Pons (tissue), 1 donor: ENCODE data around the gene S100A7.
"Not testable (repeated sequence)": the region's sequence is repeated elsewhere in the genome, so short reads cannot be mapped to it uniquely, and the experiment has no call there.

Experiments
- DNase-seq: peaks from one replicate; pipeline ENCODE4 v3.0.0-alpha.2; 2016; ENCODE audit warnings: low spot score

S100A7 gene

DNA sequence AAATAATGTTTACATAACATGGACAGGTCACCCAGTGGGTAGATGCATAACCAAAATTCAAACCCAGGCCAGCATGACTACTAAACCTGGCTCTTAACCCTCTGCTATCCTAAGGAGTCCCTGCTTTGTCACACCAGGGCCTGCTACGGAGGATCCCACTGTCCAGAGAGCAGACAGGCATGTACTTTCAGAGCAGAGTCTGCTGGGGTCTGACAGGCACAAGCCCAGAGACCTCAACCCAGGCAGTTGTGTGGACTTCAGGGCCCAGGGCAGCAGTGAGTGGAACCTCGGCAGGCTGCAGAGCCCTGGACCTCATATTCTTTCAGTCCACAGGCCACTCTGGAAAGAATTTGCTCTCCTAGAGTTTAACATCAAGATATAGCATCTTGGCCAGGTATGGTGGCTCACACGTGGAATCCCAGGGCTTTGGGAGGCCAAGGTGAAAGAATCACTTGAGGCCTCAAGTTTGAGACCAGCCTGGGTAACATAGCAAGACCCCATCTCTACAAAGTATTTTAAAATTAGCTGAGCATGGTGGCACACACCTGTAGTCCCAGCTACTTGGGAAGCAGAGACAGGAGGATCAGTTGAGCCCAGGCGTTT, 16.1 kb upstream of the S100A7 start:
- DNase-seq = no peak

GRCh38 chr1:153475282-153475681, 14.8 kb upstream of the S100A7 start:
- no peak for DNase-seq

DNA sequence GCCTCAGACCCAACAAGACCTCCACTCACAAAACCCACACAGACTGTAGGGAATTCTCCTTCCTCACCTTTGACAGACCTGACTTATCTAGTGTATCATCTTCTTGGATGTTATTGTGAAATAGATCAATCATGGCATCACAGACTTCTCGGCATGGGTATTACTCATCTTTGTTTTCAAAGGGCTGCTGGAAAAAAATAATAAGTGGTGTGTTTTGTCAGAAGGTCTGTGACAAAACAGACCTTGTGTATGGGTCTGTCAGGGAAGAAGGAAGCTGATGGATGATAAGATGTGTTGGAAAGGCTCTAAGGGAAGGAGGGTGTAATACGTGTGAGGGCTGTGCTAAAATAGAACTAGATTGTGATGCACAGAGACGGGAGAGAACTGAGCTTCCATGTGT, 13.9 kb upstream of the S100A7 start:
- no peak for DNase-seq

- DNase-seq = no peak
Observed at GRCh38 chr1:153470707-153471106, 10.3 kb upstream of the S100A7 start.

GRCh38 chr1:153466908-153467307, 6.5 kb upstream of the S100A7 start:
- no peak for DNase-seq

- no peak for DNase-seq
Observed at GRCh38 chr1:153465811-153466636, 5.6 kb upstream of the S100A7 start.

GRCh38 chr1:153462741-153463140, 2.3 kb upstream of the S100A7 start:
- not testable (repeated sequence) for DNase-seq

GRCh38 chr1:153459655-153460054, 796 bp downstream of the S100A7 start:
- DNase-seq = no peak

DNA sequence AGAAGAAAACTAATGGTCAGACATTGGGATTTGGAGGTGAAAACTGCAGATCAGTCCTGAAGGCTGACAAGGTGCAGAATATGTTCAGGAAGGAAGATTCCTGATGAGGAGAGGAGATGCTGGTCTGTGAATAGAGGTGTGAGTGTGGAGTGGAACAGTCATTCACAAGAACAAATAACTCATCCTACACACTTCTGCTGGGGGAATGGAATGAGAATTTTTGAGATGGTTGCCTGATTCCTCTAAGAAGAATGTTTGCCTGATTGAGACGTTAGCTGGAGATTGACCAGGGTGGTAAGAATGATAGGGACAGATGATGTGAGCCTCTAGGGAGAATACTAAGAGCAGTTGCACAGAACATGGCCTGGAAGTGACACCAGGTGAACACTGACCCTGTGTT, 4.1 kb downstream of the S100A7 start:
- DNase-seq = no peak

DNA sequence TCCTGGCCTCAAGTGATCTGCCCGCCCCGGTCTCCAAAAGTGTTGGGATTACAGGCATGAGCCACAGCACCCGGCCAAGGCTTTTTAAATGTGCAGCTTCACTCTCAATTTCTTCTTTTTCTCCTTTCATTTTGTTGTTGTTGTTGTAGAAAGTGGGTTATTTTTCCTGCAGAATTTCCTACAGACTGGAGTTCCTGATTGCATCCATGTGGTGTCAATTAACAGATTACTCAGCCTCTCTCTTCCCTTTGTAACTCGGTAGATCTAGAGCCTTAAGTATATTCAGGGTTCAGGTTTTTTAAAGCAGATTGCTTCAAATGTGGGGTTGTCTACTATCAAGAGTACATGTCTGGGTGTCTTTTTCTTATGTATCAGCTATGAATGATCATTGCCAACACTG, 11.6 kb downstream of the S100A7 start:
- DNase-seq = not testable (repeated sequence)

- DNase-seq = no peak
Observed at GRCh38 chr1:153447498-153448170, 12.8 kb downstream of the S100A7 start.

DNA sequence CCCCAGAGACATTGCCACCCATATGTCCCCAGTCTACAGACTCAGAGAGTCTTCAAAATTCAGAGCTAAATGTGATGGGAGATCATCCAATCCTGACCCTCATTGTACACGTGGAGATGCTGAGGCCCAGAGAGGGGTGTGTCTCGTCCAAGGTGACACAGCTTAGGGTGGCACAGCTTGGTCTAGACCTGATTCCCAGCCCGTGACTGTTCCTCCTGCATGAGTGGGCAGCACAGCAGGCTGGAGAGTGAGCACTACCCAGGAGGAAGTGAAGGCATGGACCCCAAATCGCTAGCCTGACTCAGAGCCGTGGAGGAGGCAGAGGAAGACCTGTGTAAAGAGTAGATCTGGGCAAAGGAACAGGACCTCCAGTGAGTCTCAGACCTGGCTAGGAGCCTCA, 16.4 kb downstream of the S100A7 start:
- DNase-seq = no peak

DNA sequence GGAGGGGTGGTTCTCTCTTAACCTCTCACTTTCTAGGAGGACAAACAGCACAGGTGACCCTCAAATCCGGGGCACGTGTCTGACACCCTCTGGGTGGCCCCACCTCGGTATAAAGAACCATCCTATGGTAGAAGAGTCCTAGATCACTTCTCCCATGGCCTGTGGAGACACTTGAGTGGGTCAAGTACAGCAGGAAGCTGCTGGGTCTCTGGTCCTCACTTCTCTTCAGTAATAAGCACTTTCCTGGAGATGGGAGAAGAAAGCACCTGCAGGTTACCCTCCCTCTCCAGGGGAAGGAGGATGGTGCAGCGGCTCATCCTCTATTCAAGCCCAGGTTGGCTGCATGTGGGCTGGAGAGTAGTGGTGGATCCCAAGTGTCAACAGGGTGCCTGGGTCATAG, 17.0 kb downstream of the S100A7 start:
- DNase-seq = no peak

GRCh38 chr1:153441238-153441755, 19.2 kb downstream of the S100A7 start:
- DNase-seq = no peak

DNA sequence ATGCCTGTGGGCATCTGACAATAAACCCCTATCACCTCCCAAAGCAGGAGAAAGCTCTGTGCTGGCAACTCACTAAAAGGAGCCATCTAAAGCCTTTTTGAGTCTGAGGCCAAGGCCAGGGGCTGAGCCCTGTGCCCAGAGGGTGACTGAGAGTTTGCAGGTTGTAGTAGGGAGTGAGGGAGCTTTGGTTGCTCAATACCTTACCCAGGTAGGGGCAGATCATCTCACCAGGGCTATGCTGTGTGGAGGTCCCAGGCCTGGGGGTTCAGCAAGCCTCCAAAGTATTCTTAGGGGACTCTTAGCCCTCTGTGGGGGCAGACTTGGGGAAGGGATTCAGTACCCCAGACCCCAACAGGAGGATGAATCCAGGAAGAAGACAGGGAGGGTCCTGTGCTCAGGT, 21.2 kb downstream of the S100A7 start:
- DNase-seq = no peak

DNA sequence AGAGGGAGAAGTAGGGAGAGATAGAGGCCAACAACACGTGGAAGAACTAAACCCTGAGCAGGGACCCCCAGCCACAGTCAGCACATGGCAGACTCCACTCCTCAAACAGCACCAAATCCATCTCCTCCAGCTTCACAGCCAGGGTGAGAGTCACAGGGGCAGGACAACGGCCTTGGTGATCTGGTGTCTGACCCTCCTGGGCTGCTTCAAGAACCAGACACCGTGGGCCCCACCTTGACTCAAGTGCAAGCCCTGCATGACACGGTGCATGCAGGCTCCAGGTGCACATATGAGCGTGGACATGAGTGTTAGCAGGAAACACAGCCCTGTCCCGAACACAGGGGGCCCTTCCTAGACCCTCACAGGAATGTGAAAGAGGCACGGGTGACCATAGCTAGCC, 21.9 kb downstream of the S100A7 start:
- no peak for DNase-seq

- no peak for DNase-seq
Observed at GRCh38 chr1:153437236-153437635, 23.2 kb downstream of the S100A7 start.

DNA sequence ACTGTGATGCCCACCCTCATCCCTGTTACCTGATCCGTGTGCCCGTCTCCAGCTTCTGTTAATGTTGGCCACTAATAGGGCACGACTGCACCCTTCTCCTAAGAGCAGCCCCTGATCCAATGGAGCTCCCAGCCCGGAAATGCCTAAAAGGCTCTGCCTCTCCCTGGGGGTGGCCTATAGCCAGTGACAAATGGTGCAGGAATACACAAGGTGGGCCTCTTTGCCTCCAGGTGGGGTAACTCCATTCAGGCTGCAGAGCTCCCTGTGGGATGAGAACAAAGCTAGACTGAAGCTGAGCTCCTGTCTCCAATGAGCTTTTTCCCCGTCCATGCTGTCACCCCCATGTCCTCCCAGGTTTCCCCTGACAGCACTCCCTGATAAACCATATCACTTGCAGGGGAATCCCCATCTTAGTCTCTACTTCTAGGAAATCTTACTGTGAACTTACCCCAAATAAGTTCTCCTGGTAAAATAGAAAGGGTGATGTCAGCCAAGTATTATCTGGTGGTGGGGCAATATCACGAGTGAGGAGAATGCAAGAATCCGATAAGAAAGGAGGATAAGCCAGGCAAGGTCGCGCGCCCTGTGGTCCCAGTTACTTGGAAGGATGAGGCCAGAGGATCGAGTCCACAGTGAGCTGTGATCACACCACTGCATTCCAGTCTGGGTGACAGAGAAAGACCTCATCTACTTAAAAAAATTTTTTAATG, 25.6 kb downstream of the S100A7 start:
- no peak for DNase-seq

DNA sequence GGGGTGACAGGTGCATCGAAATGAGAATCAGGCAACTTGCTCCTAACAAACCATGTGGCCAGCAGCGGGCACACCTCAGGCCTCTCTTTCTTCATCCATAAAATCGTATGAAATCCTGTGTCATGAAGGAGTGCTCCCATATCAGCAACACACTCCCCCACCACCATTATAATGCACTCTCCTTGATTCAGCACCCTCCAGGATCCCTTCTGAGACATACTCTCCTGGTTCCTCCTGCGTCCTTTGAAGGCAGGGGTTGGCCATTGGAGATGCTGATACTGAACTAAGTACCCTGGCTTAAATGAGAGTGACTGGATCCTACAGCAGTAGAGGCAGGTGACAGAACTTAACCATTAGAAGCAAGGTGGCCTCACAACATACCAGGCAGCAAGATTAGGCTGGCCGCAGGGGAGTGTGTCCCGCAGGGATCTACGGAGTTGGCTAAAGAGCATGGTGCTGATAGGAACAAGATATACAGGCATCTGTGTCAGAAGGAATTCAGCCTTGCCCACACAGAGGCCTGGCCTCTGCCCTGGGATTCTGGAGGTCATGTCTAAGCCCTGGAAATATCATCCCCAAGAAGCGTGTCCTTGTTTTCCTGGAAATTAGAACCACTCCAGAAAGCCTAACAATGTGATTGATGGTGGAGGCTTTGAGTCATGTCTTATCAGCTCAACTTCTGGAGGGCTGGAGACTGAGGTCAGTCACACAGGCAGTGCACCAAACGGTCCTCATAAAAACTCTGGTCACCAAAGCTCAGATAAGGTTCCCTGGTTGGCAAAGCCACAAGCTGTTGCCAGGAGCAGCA, 27.4 kb downstream of the S100A7 start:
- DNase-seq = no peak

DNA sequence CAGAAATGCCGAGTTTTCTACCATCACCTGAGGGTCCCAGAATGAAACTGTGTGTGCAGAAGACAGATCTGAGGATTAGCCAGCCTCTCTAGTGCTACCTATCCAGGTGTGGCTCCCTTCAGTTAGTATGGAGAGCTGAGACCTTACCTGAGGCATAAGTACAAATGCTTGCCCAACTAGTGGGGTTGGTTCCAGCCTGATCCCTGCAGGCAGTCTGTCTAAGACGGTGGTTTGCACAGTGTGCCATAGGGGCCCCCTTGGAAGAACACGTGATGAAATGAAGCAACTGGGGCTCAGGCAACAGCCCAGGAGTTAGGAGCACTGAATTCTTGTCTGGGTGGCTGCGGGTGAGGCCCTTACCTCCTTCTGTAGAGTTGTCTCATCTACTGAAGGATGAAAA, 28.5 kb downstream of the S100A7 start:
- DNase-seq = no peak

- no peak for DNase-seq
Observed at GRCh38 chr1:153431427-153431826, 29.0 kb downstream of the S100A7 start.
